Endothelial cell of umbilical vein (primary cell): ENCODE measurements around the gene HOXB4. TPM values are rescaled to one million over a fixed set of nuclear protein-coding genes. Genes with fewer than 3 reads are reported as not detected.
A peak's percentile ranks its signal among the peaks of the same experiment; 100 is the strongest.

Experiments used
- BruUV-seq: library from RNA; stranded (reverse); fragments of 400-500 nt; replicated peaks from 2 replicates; lab custom pipeline; 2021; lab: Mats Ljungman, UMichigan
- CTCF ChIA-PET: fragments of 300-600, 350-600 bp; sonication (Branson Sonifier 250); formaldehyde crosslinking; loops from one replicate; lab custom pipeline; 2021; ENCODE audit warnings: antibody characterized with exemption, inconsistent platforms; lab: Charles Lee
- POLR2A ChIA-PET: fragments of 300-600, 350-600 bp; sonication (Branson Sonifier 250); formaldehyde crosslinking; loops from one replicate; lab custom pipeline; 2021; ENCODE audit warnings: antibody characterized with exemption, inconsistent platforms; lab: Charles Lee
- DNase-seq: peaks from one replicate; pipeline ENCODE4 v3.0.0-alpha.2; 2011; ENCODE audit warnings: low read depth, low spot score
- FAIRE-seq: peaks from 2 replicates; lab custom pipeline; 2011; peaks lifted over from hg19 to GRCh38; lab: Jason Lieb, UNC
- H2AFZ ChIP-seq: 2 replicates; pipeline ENCODE4 v1.6.0; 2012; ENCODE audit warnings: low read depth, low read length, control low read depth, inconsistent platforms
- H3K27ac ChIP-seq: 2 replicates; pipeline ENCODE4 v1.5.1; 2011; ENCODE audit warnings: low read depth, mild to moderate bottlenecking, control low read depth, low read length, moderate library complexity; ENCODE audit not compliant: insufficient read depth
- H3K27me3 ChIP-seq, 2 experiments: 2 replicates each; pipeline versions ENCODE4 v1.6.0 to v1.6.1; 2011; ENCODE audit warnings: low read length in 2 of 2, mixed read lengths in 1 of 2; ENCODE audit not compliant: control insufficient read depth in 2 of 2, insufficient read depth in 2 of 2
- H3K36me3 ChIP-seq, 2 experiments: 2 replicates in 1 of 2; 3 replicates in 1 of 2; pipeline ENCODE4 v1.5.1; 2011; ENCODE audit warnings: low read length in 2 of 2, mild to moderate bottlenecking in 1 of 2, moderate library complexity in 1 of 2; ENCODE audit not compliant: control insufficient read depth in 2 of 2, insufficient read depth in 2 of 2; ENCODE audit errors: extremely low read depth in 1 of 2
- H3K4me1 ChIP-seq: 3 replicates; pipeline ENCODE4 v1.5.1; 2011; ENCODE audit warnings: mild to moderate bottlenecking, low read length; ENCODE audit not compliant: control insufficient read depth, insufficient read depth; ENCODE audit errors: extremely low read depth
- H3K4me2 ChIP-seq: 2 replicates; pipeline ENCODE4 v1.6.1; 2011; ENCODE audit warnings: low read length, control low read depth, mixed read lengths; ENCODE audit not compliant: insufficient read depth
- H3K4me3 ChIP-seq, 3 experiments: fragments of 200-600 bp in 1 of 3; sonication (generic), shearing (Covaris generic) in 1 of 3; replicated peaks in 1 of 3; 2 replicates each; pipeline ENCODE4 v1.5.1; 2011 to 2016; ENCODE audit warnings: control low read depth in 3 of 3, low read length in 3 of 3, mild to moderate bottlenecking in 2 of 3, inconsistent platforms in 1 of 3, low read depth in 1 of 3, moderate library complexity in 1 of 3; ENCODE audit not compliant: insufficient read depth in 1 of 3
- H3K79me2 ChIP-seq: 2 replicates; pipeline ENCODE4 v1.6.0; 2012; ENCODE audit warnings: low read length, inconsistent platforms; ENCODE audit not compliant: control insufficient read depth, insufficient read depth
- H3K9ac ChIP-seq: replicated peaks from 2 replicates; pipeline ENCODE3; 2011; ENCODE audit warnings: low read length, control low read depth; ENCODE audit not compliant: insufficient read depth; ENCODE audit errors: extremely low read depth
- H3K9me1 ChIP-seq: replicated peaks from 3 replicates; pipeline ENCODE4 v1.6.0; 2011; ENCODE audit warnings: mild to moderate bottlenecking, low read length; ENCODE audit not compliant: control insufficient read depth, insufficient read depth; ENCODE audit errors: extremely low read depth
- H3K9me3 ChIP-seq: replicated peaks from 2 replicates; pipeline ENCODE4 v1.5.1; 2012; ENCODE audit warnings: low read length, inconsistent platforms; ENCODE audit not compliant: control insufficient read depth, insufficient read depth
- H4K20me1 ChIP-seq: replicated peaks from 2 replicates; pipeline ENCODE3; 2011; ENCODE audit warnings: mild to moderate bottlenecking, low read length; ENCODE audit not compliant: control insufficient read depth, insufficient read depth; ENCODE audit errors: extremely low read depth
- EZH2 ChIP-seq: IDR thresholded peaks from 2 replicates; pipeline ENCODE4 v1.6.1; 2012; ENCODE audit warnings: borderline replicate concordance, low read depth, mild to moderate bottlenecking, moderate library complexity, low read length, inconsistent platforms; ENCODE audit not compliant: severe bottlenecking
- JUN ChIP-seq: IDR thresholded peaks from 2 replicates; pipeline ENCODE4 v1.6.1; 2011; ENCODE audit warnings: borderline replicate concordance, low read depth; ENCODE audit not compliant: insufficient read length, insufficient read depth
- MYC ChIP-seq: IDR thresholded peaks from one replicate; pipeline ENCODE4 v1.6.1; 2011; ENCODE audit warnings: mild to moderate bottlenecking, low read depth, low read length
- dilution Hi-C: fragments of 300-500 bp; cut with MboI; formaldehyde crosslinking; loops from one replicate; pipeline ENCODE4 v1.15.0; 2019; ENCODE audit warnings: low sequenced_read_pairs; ENCODE audit not compliant: extremely low pct_ligation_motif_present
- intact Hi-C: fragments of 100-400 bp; cut with micrococcal nuclease; formaldehyde crosslinking; loops from one replicate; pipeline ENCODE4 v1.10.0; 2022
- polyA plus RNA-seq, 4 experiments: library from polyadenylated mRNA; depleted of rRNA in 3 of 4; stranded (reverse) in 3 of 4; unstranded in 1 of 4; fragments of >200 nt; gene quantifications; 2 replicates each; pipeline versions ENCODE4 v1.2.1 to v1.2.3, GENCODE V29; 2011 to 2012; ENCODE audit warnings: missing spikeins in 1 of 4
- total RNA-seq: library from RNA; stranded (reverse); gene quantifications from 2 replicates; pipeline ENCODE4 v1.2.3, GENCODE V29; 2021
- TF ChIP-seq, protein P1 (sequence below), 2 donors: IDR thresholded peaks; 1 replicate in 1 of 2; 2 replicates in 1 of 2; pipeline ENCODE4 v1.5.1; 2011; ENCODE audit warnings: low read length in 2 of 2, mild to moderate bottlenecking in 2 of 2, moderate library complexity in 2 of 2, control low read depth in 1 of 2, inconsistent platforms in 1 of 2, low read depth in 1 of 2; ENCODE audit not compliant: insufficient read depth in 1 of 2; ENCODE audit errors: extremely low read depth in 1 of 2

The HOXB4 gene
- total and polyA plus RNA-seq, 2 donors (not counting 3 experiments of a cell fraction or from before 2014, with no cell fraction given) = 4.6 to 13.1 TPM

DNA sequence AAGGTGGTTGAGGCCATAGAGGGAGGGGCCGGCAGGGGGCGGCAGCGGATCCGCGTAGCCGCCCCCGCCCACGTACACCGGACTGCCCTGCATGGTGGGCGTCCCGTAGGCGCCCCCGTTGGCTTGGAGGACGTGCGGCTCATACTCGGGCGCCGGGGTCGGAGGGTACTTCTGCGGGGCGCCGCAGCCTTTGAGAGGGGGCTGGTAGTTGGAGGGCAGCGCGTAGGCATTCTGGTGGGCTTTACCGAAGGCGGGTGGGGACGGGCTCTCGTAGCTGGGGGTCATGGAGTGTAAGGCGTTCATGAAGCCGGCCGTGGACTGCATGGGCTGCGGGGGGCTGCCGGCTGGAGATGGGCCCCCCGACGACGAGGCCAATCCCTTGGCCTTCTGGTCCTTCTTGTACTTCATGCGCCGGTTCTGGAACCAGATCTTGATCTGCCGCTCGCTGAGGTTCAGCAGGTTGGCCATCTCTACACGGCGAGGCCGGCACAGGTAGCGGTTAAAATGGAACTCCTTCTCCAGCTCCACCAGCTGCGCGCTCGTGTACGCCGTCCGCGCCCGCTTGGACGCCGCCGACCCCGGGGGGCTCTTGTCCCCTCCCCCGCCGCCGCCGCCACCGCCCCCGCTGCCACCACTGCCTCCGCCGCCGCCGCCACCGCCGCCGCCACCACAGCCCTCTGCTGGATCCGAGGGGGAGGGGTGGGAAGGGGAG, 27.5 kb downstream of the HOXB4 start:
- no TSS peak for BruUV-seq
- H4K20me1 ChIP-seq = no peaks in the 10 kb centered on the region
- H3K9me1 ChIP-seq = no peaks in the 10 kb centered on the region
- no peak overlapping the region for H3K4me2 ChIP-seq
- intact Hi-C loops = no loop called here
- H3K36me3 ChIP-seq = peaks cover 10 to 14% of the 10 kb centered on the region in 2 experiments
- POLR2A ChIA-PET = no interaction called here
- H3K4me3 ChIP-seq = no peak overlapping the region
- H3K4me1 ChIP-seq = peaks cover 37% of the 10 kb centered on the region
- DNase-seq = no peak
- dilution Hi-C loops = no loop called here
- CTCF ChIA-PET = no interaction called here
- H3K9ac ChIP-seq = no peak overlapping the region
- peaks cover 45% of the 10 kb centered on the region for H3K79me2 ChIP-seq
- no peaks in the 10 kb centered on the region for H3K9me3 ChIP-seq
- TF ChIP-seq MYC (no peak), JUN (no peak), EZH2 (no peak)
- TF ChIP-seq, protein P1, sequence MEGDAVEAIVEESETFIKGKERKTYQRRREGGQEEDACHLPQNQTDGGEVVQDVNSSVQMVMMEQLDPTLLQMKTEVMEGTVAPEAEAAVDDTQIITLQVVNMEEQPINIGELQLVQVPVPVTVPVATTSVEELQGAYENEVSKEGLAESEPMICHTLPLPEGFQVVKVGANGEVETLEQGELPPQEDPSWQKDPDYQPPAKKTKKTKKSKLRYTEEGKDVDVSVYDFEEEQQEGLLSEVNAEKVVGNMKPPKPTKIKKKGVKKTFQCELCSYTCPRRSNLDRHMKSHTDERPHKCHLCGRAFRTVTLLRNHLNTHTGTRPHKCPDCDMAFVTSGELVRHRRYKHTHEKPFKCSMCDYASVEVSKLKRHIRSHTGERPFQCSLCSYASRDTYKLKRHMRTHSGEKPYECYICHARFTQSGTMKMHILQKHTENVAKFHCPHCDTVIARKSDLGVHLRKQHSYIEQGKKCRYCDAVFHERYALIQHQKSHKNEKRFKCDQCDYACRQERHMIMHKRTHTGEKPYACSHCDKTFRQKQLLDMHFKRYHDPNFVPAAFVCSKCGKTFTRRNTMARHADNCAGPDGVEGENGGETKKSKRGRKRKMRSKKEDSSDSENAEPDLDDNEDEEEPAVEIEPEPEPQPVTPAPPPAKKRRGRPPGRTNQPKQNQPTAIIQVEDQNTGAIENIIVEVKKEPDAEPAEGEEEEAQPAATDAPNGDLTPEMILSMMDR (IDR thresholded peaks at IDR 0.05; ENCODE audit: extremely low read depth in 1 of 2, insufficient read depth in 1 of 2, low read depth in 1 of 2, low read length in 2 of 2) = peak; percentile 7 to 20
- no peaks in the 10 kb centered on the region for H3K27me3 ChIP-seq
- H3K27ac ChIP-seq = no peak overlapping the region
- FAIRE-seq = no peak
- no peak overlapping the region for H2AFZ ChIP-seq
